CD14-positive monocyte (primary cell): ENCODE data around the gene SUCNR1. TPM values are rescaled to one million over a fixed set of nuclear protein-coding genes. Genes with fewer than 3 reads are reported as not detected.
"Not testable (repeated sequence)": the region's sequence is repeated elsewhere in the genome, so short reads cannot be mapped to it uniquely, and the experiment has no call there.

Source experiments
- DNase-seq, 3 donors: peaks; one replicate each; pipeline ENCODE4 v3.0.0-alpha.2; 2011 to 2022
- H2AFZ ChIP-seq: 2 replicates; pipeline ENCODE4 v1.6.0; 2012; ENCODE audit warnings: mild to moderate bottlenecking, low read depth, low read length, inconsistent platforms; ENCODE audit not compliant: insufficient read depth, poor library complexity, severe bottlenecking
- H3K27ac ChIP-seq, 2 donors: 1 replicate in 1 of 2; 2 replicates in 1 of 2; pipeline ENCODE4 v1.5.1; 2012 to 2013; ENCODE audit warnings: low read length in 2 of 2, control low read depth in 1 of 2, inconsistent platforms in 1 of 2, low read depth in 1 of 2, mild to moderate bottlenecking in 1 of 2
- H3K27me3 ChIP-seq, 2 donors: one replicate each; pipeline versions ENCODE4 v1.6.0 to v1.6.1; 2011 to 2013; ENCODE audit warnings: low read length in 2 of 2; ENCODE audit not compliant: control insufficient read depth in 2 of 2, insufficient read depth in 2 of 2
- H3K36me3 ChIP-seq, 2 donors: replicated peaks in 1 of 2; 1 replicate in 1 of 2; 2 replicates in 1 of 2; pipeline versions ENCODE4 v1.5.1 to v1.6.1; 2012 to 2013; ENCODE audit warnings: low read length in 2 of 2, control low read depth in 1 of 2, inconsistent platforms in 1 of 2, mild to moderate bottlenecking in 1 of 2; ENCODE audit not compliant: insufficient read depth in 2 of 2, control insufficient read depth in 1 of 2
- H3K4me1 ChIP-seq, 2 donors: 1 replicate in 1 of 2; 2 replicates in 1 of 2; pipeline versions ENCODE4 v1.5.1 to v1.6.1; 2012 to 2013; ENCODE audit warnings: low read length in 2 of 2, control low read depth in 1 of 2, inconsistent platforms in 1 of 2, mild to moderate bottlenecking in 1 of 2, moderate library complexity in 1 of 2; ENCODE audit not compliant: insufficient read depth in 2 of 2, control insufficient read depth in 1 of 2
- H3K4me2 ChIP-seq: replicated peaks from 2 replicates; pipeline ENCODE3; 2012; ENCODE audit warnings: low read length, moderate library complexity, mild to moderate bottlenecking; ENCODE audit not compliant: poor library complexity, severe bottlenecking; ENCODE audit errors: extremely low read depth
- H3K4me3 ChIP-seq, 3 experiments: fragments of 200-600 bp in 1 of 3; sonication (generic) in 1 of 3; replicated peaks in 1 of 3; 1 replicate in 2 of 3; 2 replicates in 1 of 3; pipeline ENCODE4 v1.5.1; 2011 to 2013; ENCODE audit warnings: low read length in 3 of 3, mild to moderate bottlenecking in 3 of 3, control low read depth in 2 of 3, low read depth in 2 of 3, inconsistent platforms in 1 of 3, moderate library complexity in 1 of 3
- H3K79me2 ChIP-seq: 2 replicates; pipeline ENCODE4 v1.6.0; 2012; ENCODE audit warnings: mild to moderate bottlenecking, control low read depth, inconsistent platforms, low read length, moderate library complexity; ENCODE audit not compliant: insufficient read depth
- H3K9ac ChIP-seq: 2 replicates; pipeline ENCODE4 v1.6.0; 2017; ENCODE audit warnings: low read length, mild to moderate bottlenecking; ENCODE audit not compliant: insufficient read depth, poor library complexity, severe bottlenecking
- H3K9me3 ChIP-seq, 2 donors: replicated peaks in 1 of 2; 1 replicate in 1 of 2; 2 replicates in 1 of 2; pipeline versions ENCODE4 v1.5.1 to v1.6.1; 2012 to 2013; ENCODE audit warnings: low read length in 2 of 2, control low read depth in 1 of 2; ENCODE audit not compliant: control insufficient read depth in 1 of 2, insufficient read depth in 1 of 2
- H4K20me1 ChIP-seq: 2 replicates; pipeline ENCODE4 v1.6.0; 2012; ENCODE audit warnings: mild to moderate bottlenecking, low read length, control low read depth, moderate library complexity; ENCODE audit not compliant: insufficient read depth
- H3K27ac Mint-ChIP-seq, 7 donors: one replicate each; pipeline ENCODE4 v1.8.0; 2020; ENCODE audit warnings: mild to moderate bottlenecking in 7 of 7, mixed read lengths in 7 of 7, moderate library complexity in 6 of 7, inconsistent platforms in 2 of 7
- H3K27me3 Mint-ChIP-seq, 3 donors: one replicate each; pipeline ENCODE4 v1.8.0; 2021 to 2022; ENCODE audit warnings: low read depth in 3 of 3, mild to moderate bottlenecking in 3 of 3, mixed read lengths in 3 of 3, moderate library complexity in 3 of 3, inconsistent platforms in 1 of 3
- H3K36me3 Mint-ChIP-seq, 2 donors: one replicate each; pipeline ENCODE4 v1.8.0; 2020; ENCODE audit warnings: mixed read lengths in 2 of 2, inconsistent platforms in 1 of 2, mild to moderate bottlenecking in 1 of 2
- H3K4me1 Mint-ChIP-seq: one replicate; pipeline ENCODE4 v1.8.0; 2020; ENCODE audit warnings: mild to moderate bottlenecking, mixed read lengths
- H3K4me3 Mint-ChIP-seq, 2 donors: one replicate each; pipeline ENCODE4 v1.8.0; 2020; ENCODE audit warnings: mild to moderate bottlenecking in 2 of 2, mixed read lengths in 2 of 2, moderate library complexity in 1 of 2
- H3K9me3 Mint-ChIP-seq, 7 donors: one replicate each; pipeline ENCODE4 v1.8.0; 2020 to 2022; ENCODE audit warnings: mixed read lengths in 7 of 7, mild to moderate bottlenecking in 6 of 7, moderate library complexity in 6 of 7, inconsistent platforms in 2 of 7
- WGBS: methylation state at CpG from one replicate; pipeline ENCODE4 v1.1.5; 2013; ENCODE audit warnings: missing lambda C conversion rate; ENCODE audit not compliant: insufficient coverage; 5-methylcytosine and 5-hydroxymethylcytosine counted together
- intact Hi-C, 2 donors: fragments of 100-400 bp; cut with micrococcal nuclease; formaldehyde crosslinking; loops; one replicate each; pipeline versions ENCODE4 v1.15.0 to v1.15.1; 2023
- polyA plus RNA-seq, 3 donors: library from polyadenylated mRNA; depleted of rRNA in 1 of 3; unstranded in 2 of 3; stranded (reverse) in 1 of 3; fragments of 300-500 nt in 2 of 3; fragments of >200 nt in 1 of 3; fragmentation: Illumina TruSeq in 2 of 3; gene quantifications; 1 replicate in 2 of 3; 2 replicates in 1 of 3; pipeline ENCODE4 v1.2.3, GENCODE V29; 2012 to 2021
- TF ChIP-seq, protein P1 (sequence below): fragments of 200-600 bp; IDR thresholded peaks from one replicate; pipeline ENCODE4 v1.8.0; 2022; ENCODE audit warnings: antibody characterized with exemption, mild to moderate bottlenecking

SUCNR1 gene
- polyA plus RNA-seq, 3 donors: 0.09 to 0.28 (median 0.20) TPM

DNA sequence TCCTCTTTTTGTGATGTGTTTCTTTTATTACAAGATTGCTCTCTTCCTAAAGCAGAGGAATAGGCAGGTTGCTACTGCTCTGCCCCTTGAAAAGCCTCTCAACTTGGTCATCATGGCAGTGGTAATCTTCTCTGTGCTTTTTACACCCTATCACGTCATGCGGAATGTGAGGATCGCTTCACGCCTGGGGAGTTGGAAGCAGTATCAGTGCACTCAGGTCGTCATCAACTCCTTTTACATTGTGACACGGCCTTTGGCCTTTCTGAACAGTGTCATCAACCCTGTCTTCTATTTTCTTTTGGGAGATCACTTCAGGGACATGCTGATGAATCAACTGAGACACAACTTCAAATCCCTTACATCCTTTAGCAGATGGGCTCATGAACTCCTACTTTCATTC lies 7.7 kb downstream of the SUCNR1 start:
- Mint-ChIP-seq H3K27ac (no peak overlapping the region), H3K4me1 (peaks cover 20% of the 10 kb centered on the region), H3K36me3 (no peaks in the 10 kb centered on the region), H3K9me3 (peaks cover 0 to 8% (median 0%) of the 10 kb centered on the region in 7 donors), H3K27me3 (no peaks in the 10 kb centered on the region), H3K4me3 (no peak overlapping the region)
- intact Hi-C loops: no loop called here
- Histone ChIP-seq H3K79me2 (peaks cover 7% of the 10 kb centered on the region), H2AFZ (peak overlapping the region; percentile 10), H4K20me1 (no peaks in the 10 kb centered on the region), H3K4me2 (no peak overlapping the region), H3K27ac (no peak overlapping the region), H3K9ac (no peak overlapping the region), H3K4me3 (no peak overlapping the region), H3K9me3 (peaks cover 0 to 4% of the 10 kb centered on the region in 2 donors), H3K27me3 (no peaks in the 10 kb centered on the region), H3K4me1 (peaks cover 17 to 32% of the 10 kb centered on the region in 2 donors), H3K36me3 (no peaks in the 10 kb centered on the region)
- DNase-seq: no peak
- TF ChIP-seq, protein P1, sequence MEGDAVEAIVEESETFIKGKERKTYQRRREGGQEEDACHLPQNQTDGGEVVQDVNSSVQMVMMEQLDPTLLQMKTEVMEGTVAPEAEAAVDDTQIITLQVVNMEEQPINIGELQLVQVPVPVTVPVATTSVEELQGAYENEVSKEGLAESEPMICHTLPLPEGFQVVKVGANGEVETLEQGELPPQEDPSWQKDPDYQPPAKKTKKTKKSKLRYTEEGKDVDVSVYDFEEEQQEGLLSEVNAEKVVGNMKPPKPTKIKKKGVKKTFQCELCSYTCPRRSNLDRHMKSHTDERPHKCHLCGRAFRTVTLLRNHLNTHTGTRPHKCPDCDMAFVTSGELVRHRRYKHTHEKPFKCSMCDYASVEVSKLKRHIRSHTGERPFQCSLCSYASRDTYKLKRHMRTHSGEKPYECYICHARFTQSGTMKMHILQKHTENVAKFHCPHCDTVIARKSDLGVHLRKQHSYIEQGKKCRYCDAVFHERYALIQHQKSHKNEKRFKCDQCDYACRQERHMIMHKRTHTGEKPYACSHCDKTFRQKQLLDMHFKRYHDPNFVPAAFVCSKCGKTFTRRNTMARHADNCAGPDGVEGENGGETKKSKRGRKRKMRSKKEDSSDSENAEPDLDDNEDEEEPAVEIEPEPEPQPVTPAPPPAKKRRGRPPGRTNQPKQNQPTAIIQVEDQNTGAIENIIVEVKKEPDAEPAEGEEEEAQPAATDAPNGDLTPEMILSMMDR: no peak
- WGBS: 100% methylated on average over 6 of the region's 6 CpGs

DNA sequence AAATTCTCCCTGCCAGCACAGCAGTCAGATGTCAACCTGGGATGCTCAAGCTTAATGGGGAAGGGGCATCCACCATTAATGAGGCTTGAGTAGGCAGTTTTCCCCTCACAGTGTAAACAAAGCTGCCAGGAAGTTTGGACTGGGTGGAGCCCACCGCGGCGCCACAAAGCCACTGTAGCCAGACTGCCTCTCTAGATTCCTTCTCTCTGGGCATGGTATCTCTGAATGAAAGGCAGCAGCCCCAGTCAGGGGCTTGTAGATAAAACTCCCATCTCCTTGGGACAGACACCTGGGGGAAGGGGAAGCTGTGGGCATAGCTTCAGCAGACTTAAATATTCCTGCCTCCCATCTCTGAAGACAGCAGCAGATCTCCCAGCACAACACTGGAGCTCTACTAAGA lies 12.0 kb downstream of the SUCNR1 start:
- H3K9ac ChIP-seq, intact Hi-C loops, H3K27me3 ChIP-seq, H4K20me1 ChIP-seq, H3K27ac ChIP-seq, H3K36me3 ChIP-seq, H3K4me2 ChIP-seq, H3K27ac Mint-ChIP-seq, DNase-seq, H3K27me3 Mint-ChIP-seq, H3K9me3 ChIP-seq, H3K9me3 Mint-ChIP-seq, H3K79me2 ChIP-seq, H3K36me3 Mint-ChIP-seq, H3K4me3 Mint-ChIP-seq, H3K4me3 ChIP-seq: not testable (repeated sequence)
- Histone ChIP-seq H2AFZ (peak overlapping the region; percentile 51), H3K4me1 (peaks cover 9 to 15% of the 10 kb centered on the region in 2 donors)
- peaks cover 19% of the 10 kb centered on the region for H3K4me1 Mint-ChIP-seq
- 48% methylated on average over 3 of the region's 3 CpGs for WGBS

DNA sequence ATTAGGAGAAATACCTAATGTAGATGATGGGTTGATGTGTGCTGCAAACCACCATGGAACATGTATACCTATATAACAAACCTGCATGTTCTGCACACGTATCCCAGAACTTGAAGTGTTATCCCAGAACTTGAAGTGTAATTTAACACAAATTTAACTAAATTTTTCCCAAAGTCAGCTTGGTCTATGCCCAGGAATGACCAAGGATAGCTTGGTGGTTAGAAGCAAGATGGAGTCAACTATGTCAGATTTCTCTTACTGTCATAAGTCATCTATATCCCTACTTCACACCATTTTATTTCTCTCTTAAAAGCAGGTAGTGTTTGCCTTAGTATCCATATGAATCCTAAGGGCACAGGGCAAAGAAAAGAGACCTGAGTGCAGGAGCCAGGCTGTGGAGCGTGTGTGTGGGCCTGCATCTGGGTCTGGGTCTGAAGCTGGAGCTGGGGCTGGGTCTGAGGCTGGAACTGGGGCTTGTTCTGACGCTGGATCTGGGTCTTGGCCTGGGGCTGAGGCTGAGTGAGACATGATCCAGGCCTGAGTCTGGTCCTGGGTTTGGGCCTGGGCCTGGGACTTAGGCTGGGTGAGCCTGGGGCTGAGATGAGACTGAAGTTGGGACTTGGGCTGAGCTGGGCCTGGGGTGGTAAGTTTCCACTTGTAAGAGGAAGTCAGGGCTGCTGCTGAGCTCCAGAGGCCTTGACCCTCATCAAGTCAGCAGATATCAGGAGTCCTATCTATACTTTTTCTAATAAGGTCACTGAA lies 14.2 kb downstream of the SUCNR1 start:
- H3K9ac ChIP-seq, intact Hi-C loops, H3K9me3 ChIP-seq, H3K4me3 ChIP-seq, DNase-seq, H2AFZ ChIP-seq, H3K27me3 Mint-ChIP-seq, H3K4me2 ChIP-seq, H3K9me3 Mint-ChIP-seq, H3K4me3 Mint-ChIP-seq, H3K36me3 Mint-ChIP-seq, H3K79me2 ChIP-seq, H3K36me3 ChIP-seq, H3K27me3 ChIP-seq, H3K27ac ChIP-seq, H3K27ac Mint-ChIP-seq, H4K20me1 ChIP-seq: not testable (repeated sequence)
- H3K4me1 Mint-ChIP-seq: peaks cover 37% of the 10 kb centered on the region
- H3K4me1 ChIP-seq: peaks cover 17 to 30% of the 10 kb centered on the region in 2 donors
- WGBS: no CpG with 5 or more reads among the region's 3 CpGs
